ENCODE data around the gene KLHL40.

Gene KLHL40

DNA sequence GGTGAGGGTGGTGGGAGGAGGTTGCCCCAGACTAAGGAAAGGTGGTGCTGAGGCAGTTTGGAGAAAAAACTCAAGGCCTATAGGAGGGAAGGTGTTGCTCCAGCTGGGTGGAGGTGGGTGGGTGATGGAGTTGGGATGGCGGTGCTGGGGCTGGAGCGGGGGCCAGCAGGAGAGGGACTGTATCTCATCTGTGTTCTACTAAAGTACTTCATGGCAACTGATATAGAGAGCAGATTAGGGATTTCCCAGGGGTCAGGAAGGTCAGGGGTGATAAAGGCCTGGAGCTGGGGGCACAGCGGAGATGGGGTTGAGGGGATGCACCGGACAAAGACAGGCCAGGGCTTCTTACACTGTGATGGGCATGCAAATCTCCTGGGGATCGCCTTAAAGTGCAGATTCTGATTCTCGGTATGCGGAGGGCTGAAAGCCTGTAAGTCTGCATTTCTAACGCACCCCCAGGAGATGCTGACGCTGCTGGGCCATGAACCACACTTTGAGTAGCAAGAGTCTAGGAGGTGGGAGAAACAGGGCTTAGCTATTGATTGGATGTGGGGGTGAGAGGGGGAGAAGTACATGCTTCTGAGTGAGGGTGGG, 4.2 kb downstream of the KLHL40 start:
- DNase-seq (ENCODE audit: low read depth in 2 of 2): no peak

DNA sequence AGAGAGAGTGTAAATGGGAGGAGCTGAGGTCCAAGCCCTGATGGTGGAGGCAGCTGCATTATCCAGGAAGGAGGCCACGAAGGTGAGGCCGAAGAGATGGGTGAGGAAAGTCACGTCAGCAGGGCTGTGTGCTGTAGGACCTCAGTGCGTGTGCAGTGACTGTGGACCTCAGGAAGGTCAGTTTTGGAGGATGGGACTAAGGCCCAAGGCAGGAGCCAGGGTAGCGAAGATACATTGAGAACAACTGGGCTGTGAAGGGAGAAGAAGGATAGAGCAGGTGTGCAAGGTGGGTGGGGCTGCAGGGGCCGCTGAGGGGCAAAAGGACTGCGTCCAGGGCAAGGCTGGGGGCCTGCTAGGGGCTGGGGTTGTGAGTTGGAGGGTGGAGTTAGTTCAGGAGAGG, 4.9 kb downstream of the KLHL40 start:
- DNase-seq (ENCODE audit: low read depth in 2 of 2): no peak

DNA sequence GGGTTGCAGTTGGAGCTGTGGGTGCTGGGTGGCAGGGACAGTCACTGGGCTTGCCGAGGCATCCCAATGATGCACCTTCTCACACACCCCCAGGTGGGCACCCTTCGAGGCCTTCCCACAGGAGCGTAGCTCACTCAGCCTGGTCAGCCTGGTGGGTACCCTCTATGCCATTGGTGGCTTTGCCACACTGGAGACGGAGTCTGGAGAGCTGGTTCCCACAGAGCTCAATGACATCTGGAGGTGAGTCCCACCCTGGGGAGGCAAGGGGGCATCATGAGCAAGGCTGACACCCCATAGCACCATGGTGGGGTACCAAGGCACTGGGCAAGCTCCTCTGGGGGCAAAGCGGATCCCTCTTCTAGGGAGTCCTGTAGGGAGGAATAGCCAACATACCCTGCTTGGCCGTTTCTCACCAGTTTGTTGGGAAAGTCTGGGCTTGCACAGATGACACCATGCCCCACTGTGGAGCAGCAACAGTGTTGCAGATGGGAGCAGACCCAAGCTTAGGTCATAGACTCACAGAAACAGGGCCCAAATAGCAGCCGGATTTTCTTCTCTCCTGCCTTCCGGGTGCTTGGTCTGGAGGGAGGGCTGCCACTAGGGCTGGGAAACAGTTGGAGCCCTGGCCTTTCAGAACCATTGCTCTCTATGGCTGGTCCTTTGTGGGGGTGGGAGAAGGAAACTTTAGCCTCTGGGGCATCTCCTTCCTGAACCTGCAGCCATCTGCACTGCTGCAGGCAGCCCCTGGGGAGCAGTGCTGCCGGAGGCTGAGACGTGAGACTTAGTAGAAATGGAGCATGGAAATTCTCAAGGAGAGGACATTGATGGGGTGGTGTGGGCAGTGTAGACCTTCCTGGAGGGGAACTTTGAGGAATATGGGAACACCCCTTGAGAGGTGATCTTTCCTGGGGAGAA, 5.7 kb downstream of the KLHL40 start:
- no peak for DNase-seq (ENCODE audit: low read depth in 2 of 2)

DNA sequence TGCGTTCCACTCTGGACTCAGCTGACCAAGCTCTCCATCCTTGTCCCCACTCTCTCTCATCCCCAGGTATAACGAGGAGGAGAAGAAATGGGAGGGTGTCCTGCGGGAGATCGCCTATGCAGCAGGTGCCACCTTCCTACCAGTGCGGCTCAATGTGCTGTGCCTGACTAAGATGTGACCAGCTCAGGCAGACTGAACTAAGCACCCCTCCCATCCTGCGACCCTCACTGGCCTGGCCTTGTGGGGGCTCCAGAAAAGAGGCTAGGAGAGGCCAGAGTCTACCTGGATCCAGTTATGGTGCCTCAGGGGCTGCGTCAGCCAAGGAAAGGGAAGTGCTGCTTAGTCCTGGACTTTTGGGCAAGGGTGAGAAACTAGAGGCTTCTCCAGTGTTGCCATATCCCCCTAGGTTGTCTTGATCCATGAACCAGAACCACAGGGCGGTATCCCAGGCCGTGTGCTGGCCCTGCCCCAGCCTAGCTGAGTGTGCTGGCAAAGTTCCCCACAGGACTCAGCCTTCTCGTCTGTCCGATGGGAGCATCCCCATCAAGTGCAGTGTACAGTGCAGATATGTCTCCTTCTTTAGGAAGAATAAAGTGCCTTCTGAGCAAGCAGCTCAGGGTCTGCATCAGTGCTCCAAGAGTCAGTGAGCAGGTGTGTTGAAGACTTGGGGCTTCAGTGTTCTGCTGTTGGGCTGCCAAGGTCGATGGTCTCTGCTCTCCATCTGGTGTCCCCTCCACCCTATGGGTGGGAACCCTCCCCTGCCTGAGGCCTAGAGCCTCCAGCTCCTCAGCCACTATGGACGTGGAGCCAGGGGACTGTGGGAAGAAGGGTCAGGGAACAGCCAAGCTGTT, 6.7 kb downstream of the KLHL40 start:
- no peak for DNase-seq (ENCODE audit: low read depth in 2 of 2)

DNA sequence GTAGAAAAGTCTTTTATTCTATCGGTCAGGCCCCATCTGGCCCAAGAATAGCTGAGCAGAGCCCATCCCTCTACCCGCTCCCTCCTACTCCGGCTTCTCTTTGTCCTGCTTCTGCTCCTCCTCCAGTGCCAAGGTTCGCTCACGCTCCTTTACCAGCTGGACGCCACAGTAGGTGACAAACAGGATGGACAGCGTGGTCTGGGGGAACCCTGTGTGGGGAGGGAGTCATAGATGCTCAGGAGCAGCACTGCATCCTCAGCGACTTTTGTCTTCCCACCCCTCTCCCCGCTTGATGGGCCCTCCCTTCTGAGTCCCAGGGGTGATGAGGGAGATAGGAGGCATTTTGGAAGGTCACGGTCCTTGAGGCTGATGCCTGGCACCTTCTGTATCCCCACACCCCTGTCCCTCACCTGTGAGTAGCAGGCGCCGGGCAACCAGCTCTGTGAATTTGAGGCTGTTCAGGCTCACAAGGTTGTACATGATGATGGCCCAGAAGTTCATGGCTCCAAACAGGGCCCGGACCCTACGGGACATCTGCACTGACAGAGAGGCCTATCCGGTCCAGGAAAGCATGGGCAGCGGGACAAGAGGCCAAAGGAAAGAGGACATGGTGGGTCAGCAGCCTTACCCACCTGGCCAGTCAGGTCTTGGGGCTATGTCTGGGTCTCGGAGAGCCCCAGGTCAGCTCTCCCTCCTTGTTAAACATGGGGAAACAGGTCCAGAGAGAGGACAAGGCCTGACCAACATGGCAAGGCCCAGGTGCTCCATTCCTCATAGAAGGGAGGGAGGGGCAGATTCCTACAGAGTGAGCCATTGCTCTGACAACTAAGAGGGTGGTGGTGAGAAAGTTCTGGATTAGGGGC, 7.6 kb downstream of the KLHL40 start:
- DNase-seq (ENCODE audit: low read depth in 2 of 2): no peak

DNA sequence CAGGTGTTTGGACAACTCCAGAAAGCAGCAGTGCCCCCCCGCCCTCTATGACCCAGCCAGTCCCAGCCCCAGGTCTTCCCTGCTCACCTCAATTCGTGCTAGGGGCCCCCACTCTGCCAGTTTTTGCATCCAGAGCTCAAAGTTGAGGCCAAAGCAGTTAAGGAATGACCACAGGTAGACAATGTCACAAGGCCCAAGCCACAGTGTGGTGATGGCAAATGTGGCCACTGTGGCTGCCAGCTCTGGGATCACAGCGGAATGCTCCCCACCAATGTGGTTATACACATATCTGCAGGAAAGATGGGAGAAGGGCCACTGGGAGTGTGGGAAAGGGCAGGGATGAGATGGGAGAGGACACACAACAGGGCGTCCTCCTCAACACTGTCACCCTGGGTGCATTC, 8.2 kb downstream of the KLHL40 start:
- no peak for DNase-seq (ENCODE audit: low read depth in 2 of 2)

DNA sequence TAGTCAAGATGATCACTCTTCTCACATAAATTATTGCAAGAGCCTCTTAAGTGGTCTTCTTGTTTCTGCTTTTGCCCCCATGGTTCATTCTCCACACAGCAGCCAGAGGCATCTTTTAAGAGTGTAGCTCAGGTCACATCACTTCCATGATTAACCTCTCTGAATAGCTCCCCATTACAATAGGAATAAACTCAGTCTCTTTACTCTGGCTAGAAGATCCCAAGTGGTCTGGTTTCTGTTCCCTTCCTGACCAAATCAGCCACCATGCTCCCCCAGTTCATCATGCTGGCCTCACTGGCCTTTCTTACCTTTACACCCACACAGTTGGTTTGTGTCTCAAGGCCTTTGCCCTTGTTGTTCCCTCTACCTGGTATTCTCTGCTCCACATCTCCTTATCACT, 9.0 kb downstream of the KLHL40 start:
- DNase-seq (ENCODE audit: low read depth in 2 of 2): no peak

DNA sequence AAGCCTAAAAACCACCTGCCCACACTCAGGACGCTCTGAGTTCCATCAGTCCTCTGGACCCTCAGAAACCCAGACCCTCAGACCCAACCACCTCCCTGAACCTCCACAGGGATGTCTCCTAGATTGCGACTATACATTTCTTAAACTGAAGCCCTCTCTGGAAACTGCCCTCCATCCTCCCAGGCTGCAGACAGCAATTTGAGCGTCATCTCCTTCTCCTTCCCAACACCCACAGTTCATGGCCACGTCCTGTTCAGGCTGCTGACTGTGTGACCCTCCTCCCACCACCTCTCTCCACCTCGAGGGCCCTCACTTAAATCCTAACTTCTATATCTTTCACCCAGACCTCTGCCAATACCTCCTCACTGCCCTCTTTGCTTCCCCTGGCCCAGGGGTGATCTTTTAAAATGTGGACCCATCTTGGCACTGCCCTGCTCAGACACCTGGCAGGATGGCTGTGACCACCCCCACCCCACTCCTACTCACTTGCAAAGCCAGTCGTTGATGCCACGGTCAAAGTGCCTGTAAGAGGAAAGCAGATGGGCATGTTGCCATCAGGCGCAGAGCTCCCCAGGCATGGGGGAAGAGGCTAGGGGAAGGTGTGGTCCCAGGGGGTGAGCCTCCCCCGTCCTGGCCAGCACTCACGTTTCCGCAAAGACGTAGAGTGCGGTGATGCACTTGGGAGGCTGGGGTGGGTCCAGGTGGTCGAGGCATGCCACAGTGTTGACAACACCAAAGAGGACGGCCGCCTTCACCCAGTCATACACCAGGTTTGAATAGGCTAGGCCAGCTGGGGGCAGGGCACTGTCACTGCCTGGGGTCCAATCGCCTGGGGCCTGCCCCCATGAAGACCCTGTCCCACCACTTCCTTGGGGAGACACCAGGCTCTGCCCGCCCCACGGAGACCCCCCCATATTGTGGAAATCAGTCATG, 11.3 kb downstream of the KLHL40 start:
- no peak for DNase-seq (ENCODE audit: low read depth in 2 of 2)

DNA sequence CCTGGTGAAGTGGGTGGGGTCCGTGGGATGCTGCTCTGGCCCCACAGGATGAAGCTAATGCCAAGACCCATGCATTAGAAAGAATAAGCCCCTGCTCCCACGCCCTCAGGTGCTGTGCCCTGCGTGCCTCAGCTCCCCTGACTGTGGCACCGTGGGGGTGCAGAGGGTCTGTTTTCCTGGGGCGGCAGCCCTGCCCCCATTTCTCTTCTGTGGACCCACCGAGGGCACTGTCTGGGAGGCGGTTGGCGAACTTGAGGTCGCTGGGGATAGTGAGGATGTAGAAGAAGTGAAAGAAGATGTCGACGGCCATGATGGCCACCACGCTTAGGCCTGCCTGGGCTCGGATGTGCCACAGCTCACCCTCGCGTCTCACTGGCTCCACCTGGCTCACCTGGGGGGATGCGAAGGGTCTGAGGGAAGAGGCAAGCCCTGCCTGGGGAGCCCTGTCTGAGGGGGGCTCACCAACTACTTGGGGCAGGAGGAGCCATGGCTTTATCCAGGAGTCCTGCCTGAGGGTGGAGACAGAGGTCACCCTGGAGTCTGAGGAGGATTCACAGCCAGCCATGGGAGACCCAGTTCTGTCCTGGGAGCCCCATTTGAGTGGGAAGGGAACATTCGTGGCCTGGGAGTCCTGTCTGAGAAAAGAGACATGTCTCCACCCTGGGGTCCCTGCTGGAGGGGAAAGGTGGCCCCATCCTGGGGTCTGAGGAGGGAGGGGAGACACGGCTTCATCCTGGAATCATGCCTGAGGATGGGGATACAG, 12.1 kb downstream of the KLHL40 start:
- DNase-seq (ENCODE audit: low read depth in 2 of 2): no peak

DNA sequence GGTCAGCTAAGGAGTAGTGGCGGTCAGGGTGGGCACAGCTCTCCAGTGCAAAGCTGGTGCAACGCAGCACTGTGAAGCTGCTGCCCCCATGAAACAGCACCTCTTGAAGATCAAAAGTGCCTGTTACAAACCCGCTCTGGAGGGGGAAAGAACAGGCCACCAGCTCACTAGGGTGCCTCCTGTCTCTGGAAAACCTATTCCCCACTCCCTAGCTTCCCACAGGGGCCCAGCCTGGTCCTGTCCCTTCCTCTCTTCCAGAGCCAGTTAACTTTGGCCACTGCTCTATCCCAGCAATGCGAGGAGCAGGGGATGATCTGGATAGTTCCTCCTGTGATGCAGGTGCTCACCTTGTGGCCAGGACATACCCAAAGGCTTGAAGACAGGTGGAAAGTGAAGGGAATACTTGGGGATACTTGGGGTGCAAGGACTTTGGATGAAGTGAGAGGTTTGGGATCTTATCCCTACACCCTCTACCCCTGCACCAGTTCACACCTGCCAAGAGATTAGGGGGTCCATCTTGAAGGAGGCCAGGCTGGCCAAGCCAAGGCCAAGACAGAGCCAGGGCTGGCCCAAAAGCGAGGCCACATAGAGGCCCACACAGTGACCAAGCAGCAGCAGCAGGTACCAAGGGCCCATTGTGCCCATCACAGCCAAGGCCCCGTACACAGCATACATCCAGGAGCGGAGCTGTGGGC, 13.0 kb downstream of the KLHL40 start:
- DNase-seq (ENCODE audit: low read depth in 2 of 2): no peak

DNA sequence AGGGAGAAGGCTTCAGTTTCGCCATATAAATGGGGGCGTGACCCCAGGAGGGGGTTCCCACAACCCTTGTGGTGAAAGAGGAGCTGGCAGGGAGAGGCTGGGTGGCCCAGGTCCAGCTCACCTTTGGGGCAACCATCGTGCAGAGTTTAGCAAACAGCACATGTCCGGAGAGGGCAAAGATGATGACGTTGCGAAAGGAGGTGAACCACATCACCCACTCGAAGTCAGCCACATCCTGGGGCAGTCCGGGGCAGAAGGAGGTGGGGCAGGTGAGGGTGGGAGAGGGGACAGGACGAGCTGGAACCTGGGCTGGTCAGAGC, 13.5 kb downstream of the KLHL40 start:
- no peak for DNase-seq (ENCODE audit: low read depth in 2 of 2)

DNA sequence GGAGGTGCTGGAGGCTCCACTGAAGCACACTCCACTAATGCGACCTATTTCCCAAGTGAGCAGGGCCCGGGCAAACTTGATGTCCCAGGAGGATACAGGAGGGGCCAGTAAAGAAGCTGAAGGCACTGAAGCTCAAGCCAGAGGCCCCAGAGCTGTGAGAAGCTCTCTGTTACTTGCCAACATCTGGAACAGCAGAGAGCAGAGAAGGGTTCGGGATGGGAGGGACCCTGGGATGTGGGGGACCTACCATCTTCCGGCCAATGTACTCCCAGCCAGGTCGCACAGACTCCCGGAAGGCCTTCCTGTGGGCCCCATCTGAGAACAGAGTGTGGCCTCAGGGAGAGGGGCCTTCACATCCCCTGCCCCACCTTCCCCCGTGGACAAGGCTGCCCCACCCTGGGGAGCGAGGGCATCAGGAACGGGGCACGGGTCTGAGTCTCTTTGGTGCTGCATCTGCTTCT, 14.2 kb downstream of the KLHL40 start:
- DNase-seq (ENCODE audit: low read depth in 2 of 2): no peak

DNA sequence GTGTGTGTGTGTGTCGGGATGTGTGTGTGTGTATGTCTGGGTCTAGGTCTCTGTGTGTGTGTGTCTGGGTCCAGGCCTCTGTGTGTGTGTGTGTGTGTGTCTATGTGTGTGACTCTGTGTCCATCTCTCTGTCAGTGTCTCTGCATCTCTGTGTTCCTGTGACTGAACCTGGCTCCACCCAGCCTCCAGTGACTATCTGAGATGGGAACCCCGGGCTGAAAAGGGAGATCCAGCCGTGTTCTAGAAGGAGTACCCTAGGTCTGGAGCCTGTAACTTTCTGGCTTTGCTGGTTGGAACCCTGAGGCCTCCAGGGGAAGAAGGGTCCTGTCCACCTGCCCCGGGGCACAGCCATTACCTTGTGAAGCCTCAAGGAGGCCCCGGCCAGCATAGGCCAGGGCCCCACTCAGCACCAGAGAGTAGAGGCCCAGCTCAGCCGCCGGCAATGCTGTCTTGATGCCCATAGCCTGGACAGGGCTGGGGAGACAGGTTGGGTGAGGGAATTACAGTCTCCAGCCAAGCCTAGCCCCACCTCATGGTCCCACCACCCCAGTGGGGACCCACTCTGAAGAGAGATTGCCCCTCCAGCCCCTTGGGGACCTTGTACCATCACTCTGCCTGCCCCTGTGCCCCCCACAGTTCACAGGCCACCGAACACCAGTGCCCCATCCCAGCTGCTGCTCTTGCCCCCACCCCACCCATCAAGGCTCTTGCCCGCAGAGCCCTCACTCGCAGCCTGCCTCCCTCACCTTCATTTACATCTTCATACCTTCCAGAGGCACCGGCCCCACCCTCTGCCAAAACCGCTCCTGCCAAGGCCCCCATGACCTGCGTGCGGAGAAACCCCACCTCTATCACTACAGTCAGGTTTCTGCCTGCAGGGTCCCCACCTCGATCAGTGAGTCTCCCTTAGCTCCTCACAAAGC, 15.3 kb downstream of the KLHL40 start:
- DNase-seq (ENCODE audit: low read depth in 2 of 2): no peak

DNA sequence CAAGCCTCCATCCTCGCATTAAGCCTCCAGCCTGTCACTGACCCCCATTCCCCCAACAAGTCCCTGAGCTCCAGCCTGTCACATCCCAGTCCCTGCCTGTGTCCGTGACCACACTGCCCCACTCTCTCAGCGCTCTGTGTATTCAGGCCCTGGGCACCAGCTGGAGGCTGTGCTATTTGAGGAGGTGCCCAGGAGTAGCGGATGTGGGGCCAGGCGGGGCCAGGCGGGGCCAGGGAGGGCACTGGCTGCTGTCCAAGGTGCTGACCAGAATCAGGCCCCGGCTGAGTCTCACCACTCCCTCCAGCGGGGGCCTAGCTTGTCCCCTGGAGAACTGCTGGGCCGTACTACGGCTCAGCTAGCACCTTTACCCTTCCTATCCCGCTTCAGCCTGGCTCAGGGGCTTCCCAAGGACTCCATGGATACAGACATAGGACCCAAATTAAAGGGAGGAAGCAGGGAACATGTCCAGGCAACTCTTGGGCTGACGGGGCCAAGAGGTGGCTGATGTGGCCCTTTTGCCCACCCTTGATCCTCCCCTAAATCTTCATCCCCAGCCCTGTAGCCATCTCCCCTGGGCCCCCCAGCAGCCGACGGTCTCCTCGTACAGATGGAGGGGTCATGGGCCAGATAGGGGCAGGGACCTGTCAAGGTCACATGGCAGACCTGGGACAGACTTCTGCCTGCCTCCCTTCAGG, 16.2 kb downstream of the KLHL40 start:
- DNase-seq (ENCODE audit: low read depth in 2 of 2): peak; percentile 15 to 33

DNA sequence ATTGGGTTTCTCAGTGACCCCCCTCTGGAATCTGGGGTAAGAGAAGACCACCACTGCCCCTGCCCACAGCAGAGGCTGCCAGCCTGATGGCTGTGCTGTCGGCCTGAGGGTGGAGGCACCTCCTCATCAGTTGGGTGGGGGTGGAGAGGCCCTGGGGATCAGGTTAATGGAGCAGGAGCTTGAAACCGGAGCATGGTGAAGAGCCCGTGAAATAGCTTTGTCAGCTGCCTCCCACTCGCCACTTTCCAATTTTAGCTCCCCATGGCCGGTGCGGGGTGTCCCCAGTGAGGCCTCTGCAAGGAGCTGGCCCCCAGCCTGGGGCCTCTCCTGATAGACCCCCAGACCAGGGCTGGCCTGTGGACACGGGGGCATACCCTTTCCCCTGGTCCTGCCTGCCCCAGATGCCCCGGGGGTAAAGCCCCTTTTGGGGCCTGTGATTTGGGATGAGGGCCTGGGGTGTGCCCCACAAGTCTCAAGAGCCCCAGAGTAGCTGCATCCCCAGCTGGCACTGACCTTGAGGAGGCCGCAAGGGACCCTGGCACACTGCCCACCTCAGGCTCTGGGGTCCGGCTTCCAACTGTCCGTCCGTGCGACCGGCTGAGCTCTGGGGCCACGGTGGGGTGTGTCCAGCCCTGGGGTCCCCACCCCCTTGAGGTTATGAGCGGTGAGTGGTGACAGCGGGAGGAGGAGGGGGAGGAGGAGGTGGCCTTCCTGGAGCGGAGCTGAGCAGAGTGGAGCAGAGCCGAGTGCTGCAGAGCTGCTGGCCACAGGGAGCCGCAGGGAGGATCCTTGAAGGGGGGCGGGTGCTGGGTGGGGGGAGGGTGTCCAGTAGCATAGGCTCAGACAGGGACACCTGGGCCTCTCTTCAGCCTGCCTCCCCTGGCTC, 17.0 kb downstream of the KLHL40 start, which contains the start of gene HHATL:
HHATL (minus strand) TSS at position 733 of the 886 bp plus-strand sequence. CDS start 1,972 bp downstream, outside the sequence.
- DNase-seq (ENCODE audit: low read depth in 2 of 2): no peak
